GM12872 (cell line): ENCODE results near the gene BID.

ENCODE experiments used
- CTCF ChIP-seq: IDR thresholded peaks from 3 replicates; pipeline ENCODE4 v1.5.1; 2011; ENCODE audit warnings: low read depth, mild to moderate bottlenecking, low read length, moderate library complexity; ENCODE audit not compliant: insufficient read depth

Gene BID

GRCh38 chr22:17724678-17725499 is 49.4 kb downstream of the BID start:
- no peak for TF ChIP-seq CTCF

GRCh38 chr22:17724241-17724640 is 50.0 kb downstream of the BID start:
- TF ChIP-seq CTCF = no peak

- no peak for TF ChIP-seq CTCF
These were observed 54.4 kb downstream of the BID start for GRCh38 chr22:17719911-17720310.

- no peak for TF ChIP-seq CTCF
These were observed 56.6 kb downstream of the BID start for GRCh38 chr22:17717708-17718107.

GRCh38 chr22:17716529-17716928 is 57.7 kb downstream of the BID start:
- no peak for TF ChIP-seq CTCF

GRCh38 chr22:17712441-17712840 is 61.8 kb downstream of the BID start:
- no peak for TF ChIP-seq CTCF

- TF ChIP-seq CTCF = no peak
These were observed 64.2 kb downstream of the BID start for GRCh38 chr22:17710023-17710422.
